Measurements from ENCODE around the gene IPO9.

GRCh38 chr1:201793306-201793925 lies 35.5 kb upstream of the IPO9 start:
- TF ChIP-seq POLR2A (IDR thresholded peaks at IDR 0.05) (no peak), CTCF (IDR thresholded peaks at IDR 0.05) (no peak), POLR2AphosphoS5 (IDR thresholded peaks at IDR 0.05; ENCODE audit: insufficient read depth in 1 of 2, low read depth in 1 of 2) (no peak)
